Osteoblast (primary cell): Measurements from ENCODE around the gene ERBB4. TPM values are rescaled to one million over a fixed set of nuclear protein-coding genes. Genes with fewer than 3 reads are reported as not detected.

Experiments used
- DNase-seq: peaks from one replicate; pipeline ENCODE4 v3.0.0; 2011; ENCODE audit warnings: low spot score, mixed read lengths; ENCODE audit not compliant: insufficient read length; ENCODE audit errors: missing footprints
- H2AFZ ChIP-seq: 2 replicates; pipeline ENCODE4 v1.6.0; 2011; ENCODE audit warnings: mild to moderate bottlenecking, low read length
- H3K27ac ChIP-seq: 2 replicates; pipeline ENCODE4 v1.5.1; 2011; ENCODE audit warnings: mild to moderate bottlenecking, low read depth, low read length, moderate library complexity
- H3K27me3 ChIP-seq: 2 replicates; pipeline ENCODE4 v1.6.0; 2012; ENCODE audit warnings: mild to moderate bottlenecking, control low read depth, inconsistent platforms, low read length, moderate library complexity; ENCODE audit not compliant: insufficient read depth
- H3K36me3 ChIP-seq: 2 replicates; pipeline ENCODE4 v1.5.1; 2011; ENCODE audit warnings: mild to moderate bottlenecking, low read length, control low read depth, moderate library complexity; ENCODE audit not compliant: insufficient read depth
- H3K4me1 ChIP-seq: 2 replicates; pipeline ENCODE4 v1.5.1; 2011; ENCODE audit warnings: mild to moderate bottlenecking, low read length, control low read depth, moderate library complexity; ENCODE audit not compliant: insufficient read depth
- H3K4me2 ChIP-seq: 2 replicates; pipeline ENCODE4 v1.6.0; 2011; ENCODE audit warnings: mild to moderate bottlenecking, low read length; ENCODE audit not compliant: insufficient read depth
- H3K4me3 ChIP-seq: fragments of 200-600 bp; sonication (generic); 3 replicates; pipeline ENCODE4 v1.5.1; 2012; ENCODE audit warnings: mild to moderate bottlenecking, low read length, inconsistent platforms; ENCODE audit not compliant: insufficient read depth
- H3K79me2 ChIP-seq: 2 replicates; pipeline ENCODE4 v1.6.0; 2012; ENCODE audit warnings: mild to moderate bottlenecking, low read length, control low read depth, inconsistent platforms; ENCODE audit not compliant: insufficient read depth
- H3K9me3 ChIP-seq: 2 replicates; pipeline ENCODE4 v1.5.1; 2011; ENCODE audit warnings: low read depth, low read length, control low read depth
- H4K20me1 ChIP-seq: 2 replicates; pipeline ENCODE4 v1.6.0; 2012; ENCODE audit warnings: mild to moderate bottlenecking, low read length, control low read depth; ENCODE audit not compliant: insufficient read depth
- total RNA-seq: library from RNA; depleted of rRNA; stranded (reverse); fragments of >200 nt; gene quantifications from 2 replicates; pipeline ENCODE4 v1.2.3, GENCODE V29; 2012
- TF ChIP-seq, protein P1 (sequence below): IDR thresholded peaks from 2 replicates; pipeline ENCODE4 v1.5.1; 2011; ENCODE audit warnings: mild to moderate bottlenecking, low read depth, low read length, moderate library complexity; ENCODE audit errors: extremely low read depth

Gene ERBB4
- total RNA-seq, 1 donor = under 0.01 TPM

DNA sequence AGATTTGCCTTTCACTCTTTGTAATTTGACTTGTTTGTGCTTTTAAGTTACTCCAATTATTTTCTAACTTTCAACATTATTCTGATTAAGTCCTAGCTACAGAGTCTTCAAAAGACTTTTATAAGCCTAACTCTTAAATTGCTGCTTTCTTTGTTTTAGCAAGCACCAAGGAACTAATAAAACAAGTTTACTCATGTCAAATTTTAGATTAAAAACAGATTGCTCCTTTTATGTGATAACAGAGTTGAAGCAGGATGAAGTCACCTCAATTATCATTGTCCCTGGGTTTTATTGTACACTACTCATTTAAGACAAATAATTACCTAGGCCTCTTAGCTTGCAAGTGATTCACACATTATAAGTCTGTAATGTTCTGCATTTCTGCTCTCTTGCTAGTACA lies 678.4 kb downstream of the ERBB4 start:
- Histone ChIP-seq H3K27ac (no peak overlapping the region), H4K20me1 (no peaks in the 10 kb centered on the region), H3K79me2 (no peaks in the 10 kb centered on the region), H3K4me3 (no peak overlapping the region), H3K4me1 (no peaks in the 10 kb centered on the region), H2AFZ (no peak overlapping the region), H3K4me2 (no peak overlapping the region), H3K36me3 (no peaks in the 10 kb centered on the region), H3K9me3 (no peaks in the 10 kb centered on the region), H3K27me3 (no peaks in the 10 kb centered on the region)
- TF ChIP-seq, protein P1, sequence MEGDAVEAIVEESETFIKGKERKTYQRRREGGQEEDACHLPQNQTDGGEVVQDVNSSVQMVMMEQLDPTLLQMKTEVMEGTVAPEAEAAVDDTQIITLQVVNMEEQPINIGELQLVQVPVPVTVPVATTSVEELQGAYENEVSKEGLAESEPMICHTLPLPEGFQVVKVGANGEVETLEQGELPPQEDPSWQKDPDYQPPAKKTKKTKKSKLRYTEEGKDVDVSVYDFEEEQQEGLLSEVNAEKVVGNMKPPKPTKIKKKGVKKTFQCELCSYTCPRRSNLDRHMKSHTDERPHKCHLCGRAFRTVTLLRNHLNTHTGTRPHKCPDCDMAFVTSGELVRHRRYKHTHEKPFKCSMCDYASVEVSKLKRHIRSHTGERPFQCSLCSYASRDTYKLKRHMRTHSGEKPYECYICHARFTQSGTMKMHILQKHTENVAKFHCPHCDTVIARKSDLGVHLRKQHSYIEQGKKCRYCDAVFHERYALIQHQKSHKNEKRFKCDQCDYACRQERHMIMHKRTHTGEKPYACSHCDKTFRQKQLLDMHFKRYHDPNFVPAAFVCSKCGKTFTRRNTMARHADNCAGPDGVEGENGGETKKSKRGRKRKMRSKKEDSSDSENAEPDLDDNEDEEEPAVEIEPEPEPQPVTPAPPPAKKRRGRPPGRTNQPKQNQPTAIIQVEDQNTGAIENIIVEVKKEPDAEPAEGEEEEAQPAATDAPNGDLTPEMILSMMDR = no peak
- DNase-seq = peak; percentile 66

GRCh38 chr2:211854832-211855231 lies 683.8 kb downstream of the ERBB4 start:
- Histone ChIP-seq H3K4me3 (no peak overlapping the region), H3K27me3 (no peaks in the 10 kb centered on the region), H3K4me1 (no peaks in the 10 kb centered on the region), H3K36me3 (no peaks in the 10 kb centered on the region), H3K9me3 (no peaks in the 10 kb centered on the region), H3K27ac (no peak overlapping the region), H2AFZ (no peak overlapping the region), H3K4me2 (no peak overlapping the region), H3K79me2 (no peaks in the 10 kb centered on the region), H4K20me1 (no peaks in the 10 kb centered on the region)
- DNase-seq = no peak
- TF ChIP-seq, protein P1 = no peak

GRCh38 chr2:211846714-211847113 lies 691.9 kb downstream of the ERBB4 start:
- Histone ChIP-seq H3K36me3 (no peaks in the 10 kb centered on the region), H3K4me2 (no peak overlapping the region), H3K27ac (no peak overlapping the region), H3K27me3 (no peaks in the 10 kb centered on the region), H2AFZ (no peak overlapping the region), H3K4me1 (no peaks in the 10 kb centered on the region), H3K4me3 (no peak overlapping the region), H4K20me1 (no peaks in the 10 kb centered on the region), H3K9me3 (no peaks in the 10 kb centered on the region), H3K79me2 (no peaks in the 10 kb centered on the region)
- TF ChIP-seq, protein P1 = no peak
- no peak for DNase-seq

GRCh38 chr2:211846036-211846400 lies 692.6 kb downstream of the ERBB4 start:
- no peak overlapping the region for H3K27ac ChIP-seq
- H3K4me3 ChIP-seq = no peak overlapping the region
- no peaks in the 10 kb centered on the region for H3K36me3 ChIP-seq
- H3K4me2 ChIP-seq = no peak overlapping the region
- DNase-seq = no peak
- no peak overlapping the region for H2AFZ ChIP-seq
- H3K4me1 ChIP-seq = no peaks in the 10 kb centered on the region
- no peaks in the 10 kb centered on the region for H3K9me3 ChIP-seq
- H3K27me3 ChIP-seq = no peaks in the 10 kb centered on the region
- no peaks in the 10 kb centered on the region for H4K20me1 ChIP-seq
- TF ChIP-seq, protein P1 = no peak
- H3K79me2 ChIP-seq = no peaks in the 10 kb centered on the region
